LNCAP (cell line): ENCODE measurements around the gene GRIA3.

Experiments
- TF ChIP-seq, protein P1 (sequence below): fragments of 450-650 bp; IDR thresholded peaks from 2 replicates; pipeline ENCODE4 v1.5.1; 2017; ENCODE audit warnings: mild to moderate bottlenecking

The GRIA3 gene

DNA sequence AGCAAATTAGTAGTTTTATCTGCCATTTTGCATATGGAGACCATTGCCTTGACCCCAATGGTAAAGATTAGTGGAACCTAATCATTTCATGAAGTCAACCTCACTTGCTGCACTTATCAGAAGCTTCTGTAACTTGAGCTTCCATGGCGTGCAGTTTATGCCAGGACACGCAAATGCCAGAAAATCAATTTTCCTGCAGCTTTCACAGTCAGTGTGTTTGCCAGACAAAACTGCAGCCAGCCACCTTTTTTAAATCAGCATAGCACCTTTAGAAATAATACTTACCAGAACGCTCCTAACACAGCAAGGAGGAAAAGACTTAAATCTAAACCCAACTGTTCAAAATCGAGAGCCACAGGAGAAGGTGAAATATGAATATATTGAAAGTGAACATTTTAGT lies 265.3 kb downstream of the GRIA3 start:
- TF ChIP-seq, protein P1, sequence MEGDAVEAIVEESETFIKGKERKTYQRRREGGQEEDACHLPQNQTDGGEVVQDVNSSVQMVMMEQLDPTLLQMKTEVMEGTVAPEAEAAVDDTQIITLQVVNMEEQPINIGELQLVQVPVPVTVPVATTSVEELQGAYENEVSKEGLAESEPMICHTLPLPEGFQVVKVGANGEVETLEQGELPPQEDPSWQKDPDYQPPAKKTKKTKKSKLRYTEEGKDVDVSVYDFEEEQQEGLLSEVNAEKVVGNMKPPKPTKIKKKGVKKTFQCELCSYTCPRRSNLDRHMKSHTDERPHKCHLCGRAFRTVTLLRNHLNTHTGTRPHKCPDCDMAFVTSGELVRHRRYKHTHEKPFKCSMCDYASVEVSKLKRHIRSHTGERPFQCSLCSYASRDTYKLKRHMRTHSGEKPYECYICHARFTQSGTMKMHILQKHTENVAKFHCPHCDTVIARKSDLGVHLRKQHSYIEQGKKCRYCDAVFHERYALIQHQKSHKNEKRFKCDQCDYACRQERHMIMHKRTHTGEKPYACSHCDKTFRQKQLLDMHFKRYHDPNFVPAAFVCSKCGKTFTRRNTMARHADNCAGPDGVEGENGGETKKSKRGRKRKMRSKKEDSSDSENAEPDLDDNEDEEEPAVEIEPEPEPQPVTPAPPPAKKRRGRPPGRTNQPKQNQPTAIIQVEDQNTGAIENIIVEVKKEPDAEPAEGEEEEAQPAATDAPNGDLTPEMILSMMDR = no peak

DNA sequence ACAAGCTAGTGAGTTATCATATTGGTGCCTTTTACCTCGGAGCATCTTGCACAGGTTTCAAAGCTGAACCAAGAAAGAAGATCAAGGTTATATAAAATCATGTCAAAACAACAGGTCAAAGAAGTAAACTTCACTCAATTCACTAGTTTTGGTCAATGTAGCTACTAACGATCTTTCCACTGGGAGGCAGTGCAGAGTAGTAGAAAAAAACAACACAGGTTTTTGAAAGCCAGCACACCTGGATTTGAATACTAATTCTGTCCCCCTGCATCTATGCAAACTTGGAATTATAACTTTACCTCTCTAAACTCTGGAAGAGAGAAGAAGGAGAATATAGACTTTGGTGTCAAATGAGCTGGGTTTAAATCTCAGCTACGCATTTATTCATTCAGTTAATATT lies 266.1 kb downstream of the GRIA3 start:
- TF ChIP-seq, protein P1 = peak; percentile 51

GRCh38 chrX:123454712-123455431 lies 270.8 kb downstream of the GRIA3 start:
- TF ChIP-seq, protein P1 = no peak

GRCh38 chrX:123455693-123456092 lies 271.6 kb downstream of the GRIA3 start:
- TF ChIP-seq, protein P1 = no peak

DNA sequence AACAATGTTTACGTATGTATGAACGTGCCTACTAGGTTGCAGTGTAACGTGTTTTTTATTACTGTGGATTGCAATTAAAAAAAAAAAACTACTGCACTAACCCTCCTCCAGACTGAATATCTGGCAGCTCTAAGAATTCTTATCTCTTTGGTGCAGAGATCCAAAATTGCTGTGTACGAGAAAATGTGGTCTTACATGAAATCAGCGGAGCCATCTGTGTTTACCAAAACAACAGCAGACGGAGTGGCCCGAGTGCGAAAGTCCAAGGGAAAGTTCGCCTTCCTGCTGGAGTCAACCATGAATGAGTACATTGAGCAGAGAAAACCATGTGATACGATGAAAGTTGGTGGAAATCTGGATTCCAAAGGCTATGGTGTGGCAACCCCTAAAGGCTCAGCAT lies 280.6 kb downstream of the GRIA3 start:
- TF ChIP-seq, protein P1 = no peak

DNA sequence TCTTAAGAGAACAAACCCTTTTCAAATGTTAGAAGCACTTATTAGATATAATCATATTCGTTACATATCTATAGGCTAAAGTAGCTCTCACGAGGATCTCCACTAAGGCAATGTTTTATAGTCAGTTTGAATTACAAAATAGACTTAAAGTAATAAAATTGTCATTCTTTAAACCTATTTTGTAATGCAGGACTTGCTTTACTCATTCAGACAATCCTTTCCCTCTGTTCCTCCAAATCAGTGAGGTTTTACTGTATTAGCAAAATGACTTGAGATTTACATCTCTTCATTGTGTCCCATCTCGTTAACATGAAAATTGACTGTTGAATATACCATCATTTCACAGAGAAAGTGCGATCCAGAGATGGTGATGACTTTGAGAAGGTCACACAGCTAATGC lies 284.4 kb downstream of the GRIA3 start:
- TF ChIP-seq, protein P1 = no peak

DNA sequence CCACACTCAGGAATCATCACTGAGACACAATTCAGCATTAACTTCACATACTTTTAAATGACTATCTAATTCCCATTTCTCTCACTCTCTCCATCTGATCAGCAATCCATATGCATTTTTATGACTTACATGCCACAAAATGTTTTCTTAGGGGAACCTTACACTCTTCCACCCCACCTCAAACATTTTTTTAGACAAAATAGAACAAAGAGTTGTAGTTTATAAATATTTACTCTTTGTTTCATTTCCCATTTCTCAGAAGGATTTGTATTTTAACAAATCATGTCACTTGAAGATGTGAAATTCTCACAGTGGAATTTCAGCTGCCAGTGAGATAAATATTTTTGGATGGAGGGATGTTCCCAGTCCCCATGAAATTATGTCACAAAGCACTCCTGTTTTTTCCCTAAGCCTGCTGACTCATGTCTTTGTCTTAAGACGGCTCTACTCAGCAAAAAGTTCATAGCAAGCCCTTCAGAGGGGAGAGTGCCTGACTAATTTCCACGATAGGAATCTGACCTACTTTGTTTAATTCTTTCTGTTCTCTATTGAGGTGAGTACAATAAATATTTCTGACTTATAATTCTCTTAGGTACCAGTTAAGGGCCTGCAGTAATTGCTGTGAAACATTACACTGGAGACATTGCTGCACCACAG lies 291.1 kb downstream of the GRIA3 start:
- TF ChIP-seq, protein P1 = no peak
